A549 (cell line): ENCODE results near the gene SLC27A6. TPM values are rescaled to one million over a fixed set of nuclear protein-coding genes. Genes with fewer than 3 reads are reported as not detected.

Experiments
- ATAC-seq, 2 experiments: fragments of 200-7000 bp in 1 of 2; fragments of >200 bp in 1 of 2; cut with Nextera tagmentation in 1 of 2; cut with Tn5 transposase in 1 of 2; 3 replicates each; pipeline versions ENCODE4 v1.8.0 to v1.9.1; 2018 to 2020; ENCODE audit warnings: mild to moderate bottlenecking in 1 of 2, moderate library complexity in 1 of 2
- CTCF ChIA-PET: fragments of 300-600 bp; sonication (Branson Sonifier 250); formaldehyde crosslinking; extraction: SDS; loops from one replicate; lab custom pipeline; 2021; ENCODE audit warnings: antibody characterized with exemption, inconsistent platforms; lab: Yijun Ruan, JAX
- POLR2A ChIA-PET: fragments of 350-600 bp; formaldehyde crosslinking; extraction: SDS; loops from one replicate; lab custom pipeline; 2021; ENCODE audit warnings: antibody characterized with exemption, inconsistent platforms; lab: Yijun Ruan, JAX
- DNase-seq, 2 experiments: peaks; one replicate each; pipeline versions ENCODE4 v3.0.0 to v3.0.0-alpha.2; 2011 to 2016; ENCODE audit warnings: low read depth in 1 of 2, low spot score in 1 of 2
- FAIRE-seq: peaks from 2 replicates; lab custom pipeline; 2011; peaks lifted over from hg19 to GRCh38; lab: Jason Lieb, UNC
- H3K27ac ChIP-seq, 2 experiments: fragments of >200 bp; sonication (Bioruptor Twin); formaldehyde crosslinking; 3 replicates each; pipeline ENCODE4 v1.5.1; 2016 to 2017
- H3K4me1 ChIP-seq: fragments of >200 bp; sonication (Bioruptor Twin); formaldehyde crosslinking; 3 replicates; pipeline ENCODE4 v1.6.1; 2016
- H3K4me2 ChIP-seq: fragments of >200 bp; sonication (Bioruptor Twin); formaldehyde crosslinking; 3 replicates; pipeline ENCODE4 v1.6.1; 2016
- H3K4me3 ChIP-seq: fragments of >200 bp; sonication (Bioruptor Twin); formaldehyde crosslinking; 3 replicates; pipeline ENCODE4 v1.5.1; 2016
- H3K9me3 ChIP-seq: fragments of >200 bp; sonication (Bioruptor Twin); formaldehyde crosslinking; 3 replicates; pipeline ENCODE4 v1.6.1; 2016
- BHLHE40 ChIP-seq: IDR thresholded peaks from 2 replicates; pipeline ENCODE4 v1.6.1; 2012; ENCODE audit warnings: low read depth, low read length, inconsistent platforms
- CBX2 ChIP-seq: fragments of 200-600 bp; sonication (generic); IDR thresholded peaks from 2 replicates; pipeline ENCODE4 v1.6.1; 2016; ENCODE audit warnings: low read depth, mild to moderate bottlenecking, borderline replicate concordance
- CBX8 ChIP-seq: fragments of 200-600 bp; sonication (generic); IDR thresholded peaks from 2 replicates; pipeline ENCODE4 v1.6.1; 2016
- CEBPB ChIP-seq, 2 experiments: fragments of >200 bp in 1 of 2; sonication (Bioruptor Twin) in 1 of 2; formaldehyde crosslinking in 1 of 2; IDR thresholded peaks; 2 replicates each; pipeline ENCODE4 v1.6.1; 2012 to 2016
- CHD4 ChIP-seq: fragments of 200-600 bp; sonication (generic); IDR thresholded peaks from 2 replicates; pipeline ENCODE4 v1.6.1; 2016; ENCODE audit warnings: antibody characterized with exemption, mild to moderate bottlenecking, borderline replicate concordance
- EHF ChIP-seq: fragments of 250-450 bp; sonication (Bioruptor Pico); IDR thresholded peaks from 2 replicates; pipeline ENCODE4 v1.5.0; 2020; ENCODE audit warnings: mild to moderate bottlenecking
- EP300 ChIP-seq, 2 experiments: fragments of >200 bp; sonication (Bioruptor Twin); formaldehyde crosslinking; IDR thresholded peaks; 2 replicates in 1 of 2; 3 replicates in 1 of 2; pipeline ENCODE4 v1.6.1; 2016 to 2017
- FOXS1 ChIP-seq: fragments of 250-450 bp; sonication (Bioruptor Pico); IDR thresholded peaks from 2 replicates; pipeline ENCODE4 v1.5.0; 2020; ENCODE audit warnings: mild to moderate bottlenecking, moderate library complexity
- HOXB5 ChIP-seq: fragments of 250-450 bp; sonication (Bioruptor Pico); IDR thresholded peaks from 2 replicates; pipeline ENCODE4 v1.5.0; 2020; ENCODE audit warnings: mild to moderate bottlenecking, moderate library complexity
- JUNB ChIP-seq: fragments of >200 bp; sonication (Bioruptor Twin); formaldehyde crosslinking; IDR thresholded peaks from 2 replicates; pipeline ENCODE4 v1.6.1; 2016
- KDM1A ChIP-seq: fragments of 200-600 bp; sonication (generic); IDR thresholded peaks from 2 replicates; pipeline ENCODE4 v1.6.1; 2016; ENCODE audit warnings: low read depth, mild to moderate bottlenecking
- NR3C1 ChIP-seq: fragments of >200 bp; sonication (Bioruptor Twin); formaldehyde crosslinking; IDR thresholded peaks from 3 replicates; pipeline ENCODE4 v1.6.1; 2017
- POLR2A ChIP-seq: IDR thresholded peaks from 2 replicates; pipeline ENCODE4 v1.6.1; 2012; ENCODE audit warnings: mild to moderate bottlenecking, low read length
- POLR2AphosphoS2 ChIP-seq: conservative IDR thresholded peaks from 2 replicates; pipeline ENCODE4 v1.6.1; 2012; ENCODE audit warnings: low read length, improper control_type of control experiment, inconsistent platforms
- ZNF302 ChIP-seq: fragments of 250-450 bp; sonication (Bioruptor Pico); IDR thresholded peaks from 2 replicates; pipeline ENCODE4 v1.9.0; 2021; ENCODE audit warnings: inconsistent platforms, mild to moderate bottlenecking, moderate library complexity
- WGBS: methylation state at CpG from one replicate; pipeline ENCODE4 v1.1.6; 2017; ENCODE audit errors: missing lambda C conversion rate; 5-methylcytosine and 5-hydroxymethylcytosine counted together
- polyA plus RNA-seq, 4 experiments: library from polyadenylated mRNA; depleted of rRNA in 3 of 4; stranded (reverse); fragments of >200 nt; fragmentation: RNase III in 1 of 4; extraction: RNeasy Plus Mini Kit Qiagen cat#74134 plus additional on column Dnase treatment in 1 of 4; gene quantifications; 2 replicates in 3 of 4; 3 replicates in 1 of 4; pipeline ENCODE4 v1.2.3, GENCODE V29; 2011 to 2017
- TF ChIP-seq, protein P1 (sequence below): IDR thresholded peaks from 2 replicates; pipeline ENCODE4 v1.6.1; 2012; ENCODE audit warnings: low read depth, borderline replicate concordance
- TF ChIP-seq, protein P2 (sequence below): fragments of >200 bp; sonication (Bioruptor Twin); formaldehyde crosslinking; IDR thresholded peaks from 3 replicates; pipeline ENCODE4 v1.5.1; 2016
- TF ChIP-seq, protein P3 (sequence below): fragments of 250-450 bp; sonication (Bioruptor Pico); IDR thresholded peaks from 2 replicates; pipeline ENCODE4 v1.5.0; 2020; ENCODE audit warnings: low read depth, mild to moderate bottlenecking, moderate library complexity

The SLC27A6 gene
- polyA plus RNA-seq, 2 of the 4 experiments (the other 2 are of a cell fraction) = 0.05 TPM; not detected in 1

DNA sequence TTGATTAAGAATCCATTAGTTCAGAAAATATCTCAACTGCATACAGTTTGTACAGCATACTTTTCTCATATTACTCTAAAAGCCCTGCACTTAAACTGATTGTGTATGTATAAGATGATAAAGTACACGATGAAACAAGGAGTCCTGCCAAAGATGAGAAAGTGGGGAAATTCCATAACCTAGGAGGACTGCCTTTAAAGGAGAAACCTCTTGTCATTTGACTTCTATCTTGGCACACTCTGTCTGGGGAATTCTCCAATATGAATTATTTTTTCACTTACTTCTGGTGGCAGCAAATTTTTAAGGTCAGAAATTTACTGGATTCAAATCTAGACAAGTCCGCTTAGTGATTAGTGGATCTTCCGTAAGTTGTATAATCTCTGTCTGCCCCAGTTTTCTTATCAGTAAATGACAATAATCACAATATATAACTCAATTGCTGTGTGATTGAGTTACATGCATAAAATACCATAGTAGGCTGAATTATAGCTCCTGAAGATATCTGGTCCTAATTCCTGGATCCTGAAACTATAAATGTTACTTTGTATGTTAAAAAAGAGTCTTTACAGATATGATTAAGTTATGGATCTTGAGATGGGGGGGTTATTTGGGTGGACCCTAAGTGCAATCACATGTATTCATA lies 112.3 kb downstream of the SLC27A6 start:
- 63% methylated on average over 3 of the region's 3 CpGs for WGBS
- TF ChIP-seq CEBPB (IDR thresholded peaks at IDR 0.05) = no peak
- no peak for TF ChIP-seq FOXS1 (CRISPR knock-in tag)
- Histone ChIP-seq H3K4me2 (no peak overlapping the region), H3K27ac (no peak overlapping the region), H3K9me3 (no peaks in the 10 kb centered on the region), H3K4me1 (no peaks in the 10 kb centered on the region), H3K4me3 (no peak overlapping the region)
- no peak for DNase-seq
- POLR2A ChIA-PET = no interaction called here
- no peak for FAIRE-seq
- no peak for ATAC-seq
- CTCF ChIA-PET = no interaction called here

DNA sequence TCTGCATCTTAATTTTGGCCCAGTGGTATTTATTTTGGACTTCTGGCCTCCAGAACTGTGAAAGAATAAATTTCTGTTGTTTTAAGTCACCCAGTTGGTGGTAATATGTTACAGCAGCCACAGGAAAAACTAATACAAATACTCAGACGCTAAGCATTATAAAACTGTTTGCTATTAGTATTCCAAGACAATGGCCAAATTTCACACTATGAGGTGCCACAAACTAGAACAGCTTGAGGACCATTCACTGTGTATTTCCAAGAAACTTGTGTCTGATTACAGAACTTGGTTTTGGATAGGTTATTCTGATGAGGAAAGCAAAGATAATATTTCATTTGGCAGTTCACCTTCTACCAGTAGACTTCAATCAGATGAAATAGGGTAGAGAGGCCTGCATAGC lies 113.0 kb downstream of the SLC27A6 start:
- TF ChIP-seq BHLHE40 = no peak
- TF ChIP-seq, protein P1, sequence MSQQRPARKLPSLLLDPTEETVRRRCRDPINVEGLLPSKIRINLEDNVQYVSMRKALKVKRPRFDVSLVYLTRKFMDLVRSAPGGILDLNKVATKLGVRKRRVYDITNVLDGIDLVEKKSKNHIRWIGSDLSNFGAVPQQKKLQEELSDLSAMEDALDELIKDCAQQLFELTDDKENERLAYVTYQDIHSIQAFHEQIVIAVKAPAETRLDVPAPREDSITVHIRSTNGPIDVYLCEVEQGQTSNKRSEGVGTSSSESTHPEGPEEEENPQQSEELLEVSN = no peak
- no peak for TF ChIP-seq POLR2A
- TF ChIP-seq, protein P2, sequence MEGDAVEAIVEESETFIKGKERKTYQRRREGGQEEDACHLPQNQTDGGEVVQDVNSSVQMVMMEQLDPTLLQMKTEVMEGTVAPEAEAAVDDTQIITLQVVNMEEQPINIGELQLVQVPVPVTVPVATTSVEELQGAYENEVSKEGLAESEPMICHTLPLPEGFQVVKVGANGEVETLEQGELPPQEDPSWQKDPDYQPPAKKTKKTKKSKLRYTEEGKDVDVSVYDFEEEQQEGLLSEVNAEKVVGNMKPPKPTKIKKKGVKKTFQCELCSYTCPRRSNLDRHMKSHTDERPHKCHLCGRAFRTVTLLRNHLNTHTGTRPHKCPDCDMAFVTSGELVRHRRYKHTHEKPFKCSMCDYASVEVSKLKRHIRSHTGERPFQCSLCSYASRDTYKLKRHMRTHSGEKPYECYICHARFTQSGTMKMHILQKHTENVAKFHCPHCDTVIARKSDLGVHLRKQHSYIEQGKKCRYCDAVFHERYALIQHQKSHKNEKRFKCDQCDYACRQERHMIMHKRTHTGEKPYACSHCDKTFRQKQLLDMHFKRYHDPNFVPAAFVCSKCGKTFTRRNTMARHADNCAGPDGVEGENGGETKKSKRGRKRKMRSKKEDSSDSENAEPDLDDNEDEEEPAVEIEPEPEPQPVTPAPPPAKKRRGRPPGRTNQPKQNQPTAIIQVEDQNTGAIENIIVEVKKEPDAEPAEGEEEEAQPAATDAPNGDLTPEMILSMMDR = no peak
- no peak for TF ChIP-seq KDM1A
- TF ChIP-seq, protein P3, sequence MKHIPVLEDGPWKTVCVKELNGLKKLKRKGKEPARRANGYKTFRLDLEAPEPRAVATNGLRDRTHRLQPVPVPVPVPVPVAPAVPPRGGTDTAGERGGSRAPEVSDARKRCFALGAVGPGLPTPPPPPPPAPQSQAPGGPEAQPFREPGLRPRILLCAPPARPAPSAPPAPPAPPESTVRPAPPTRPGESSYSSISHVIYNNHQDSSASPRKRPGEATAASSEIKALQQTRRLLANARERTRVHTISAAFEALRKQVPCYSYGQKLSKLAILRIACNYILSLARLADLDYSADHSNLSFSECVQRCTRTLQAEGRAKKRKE (CRISPR knock-in tag) = no peak
- Histone ChIP-seq H3K4me2 (no peak overlapping the region), H3K9me3 (no peaks in the 10 kb centered on the region), H3K4me1 (no peaks in the 10 kb centered on the region), H3K27ac (no peak overlapping the region), H3K4me3 (no peak overlapping the region)
- ATAC-seq (no peak), DNase-seq (no peak), FAIRE-seq (no peak)
- ChIA-PET CTCF (no interaction called here), POLR2A (no interaction called here)
- 16% methylated on average over 1 of the region's 1 CpG for WGBS

DNA sequence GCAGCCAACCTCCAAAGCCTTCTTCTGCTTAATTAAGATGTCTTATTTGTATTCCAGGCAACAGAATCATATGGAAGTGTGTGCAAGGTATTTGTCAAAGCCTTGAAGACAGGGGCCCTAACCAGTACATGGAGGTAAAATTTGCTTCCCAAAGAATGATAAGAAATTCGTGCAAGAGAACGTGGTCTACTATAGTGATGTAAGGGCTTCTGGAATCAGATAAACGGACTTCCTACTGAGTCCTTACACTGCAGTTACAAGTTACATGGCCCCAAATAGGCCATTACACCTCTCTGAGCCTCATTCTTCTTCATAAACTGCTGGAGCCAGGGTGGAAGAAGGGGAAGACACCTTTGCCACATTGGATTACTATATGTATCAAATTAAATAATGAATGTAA lies 113.4 kb downstream of the SLC27A6 start:
- ATAC-seq (no peak), FAIRE-seq (no peak), DNase-seq (no peak)
- Histone ChIP-seq H3K27ac (no peak overlapping the region), H3K9me3 (no peaks in the 10 kb centered on the region), H3K4me3 (no peak overlapping the region), H3K4me1 (no peaks in the 10 kb centered on the region), H3K4me2 (no peak overlapping the region)
- 15% methylated on average over 3 of the region's 3 CpGs for WGBS
- CTCF ChIA-PET = no interaction called here
- TF ChIP-seq HOXB5 (CRISPR knock-in tag) (no peak), POLR2AphosphoS2 (no peak)
- POLR2A ChIA-PET = no interaction called here

DNA sequence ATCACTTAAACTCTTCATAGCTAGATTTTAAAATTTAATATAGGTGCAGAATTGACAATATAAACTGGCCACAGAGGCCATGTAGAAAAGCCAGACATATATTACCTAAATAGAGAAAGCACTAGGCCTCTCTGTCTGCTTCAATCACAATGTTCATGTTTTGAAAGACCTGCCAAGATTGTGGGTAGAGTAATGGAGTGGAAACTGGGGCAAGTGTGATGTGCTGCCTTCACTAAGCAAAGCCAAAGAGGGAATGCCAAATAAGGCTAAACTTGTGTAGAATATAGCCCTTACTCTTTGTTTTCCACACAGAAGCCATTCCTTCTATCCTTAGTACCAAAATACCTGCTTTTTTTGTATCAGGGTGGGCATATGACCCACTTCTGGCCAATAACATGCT lies 114.2 kb downstream of the SLC27A6 start:
- no peak for DNase-seq
- no peak for FAIRE-seq
- no peak overlapping the region for H3K4me3 ChIP-seq
- no peaks in the 10 kb centered on the region for H3K9me3 ChIP-seq
- TF ChIP-seq POLR2A = no peak
- CTCF ChIA-PET = no interaction called here
- ATAC-seq = no peak
- H3K27ac ChIP-seq = no peak overlapping the region
- POLR2A ChIA-PET = no interaction called here
- no peak overlapping the region for H3K4me2 ChIP-seq
- H3K4me1 ChIP-seq = no peaks in the 10 kb centered on the region

DNA sequence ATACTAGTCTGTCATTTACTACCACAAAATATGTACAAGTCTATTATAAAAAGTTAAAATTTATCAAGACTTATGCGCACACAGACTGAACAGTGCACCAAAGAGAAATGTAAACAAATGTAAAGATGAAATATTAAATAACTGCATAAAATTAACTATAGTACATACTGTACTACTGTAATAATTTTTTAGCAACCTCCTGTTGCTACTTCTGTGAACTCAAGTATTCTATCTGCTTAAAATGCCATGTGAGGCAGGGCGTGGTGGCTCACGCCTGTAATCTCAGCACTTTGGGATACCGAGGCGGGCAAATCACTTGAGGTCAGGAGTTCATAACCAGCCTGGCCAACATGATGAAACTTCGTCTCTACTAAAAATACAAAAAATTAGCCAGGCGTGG lies 115.5 kb downstream of the SLC27A6 start:
- TF ChIP-seq CHD4 = no peak
- TF ChIP-seq ZNF302 (CRISPR knock-in tag) = no peak
- TF ChIP-seq EHF = no peak
- no peak for TF ChIP-seq NR3C1
- no peak for TF ChIP-seq CBX8
- no peak for TF ChIP-seq CBX2
- TF ChIP-seq, protein P1 = no peak
- TF ChIP-seq POLR2A = no peak
- no peak for TF ChIP-seq JUNB
- no peak for TF ChIP-seq EP300 (IDR thresholded peaks at IDR 0.05)
- no peak overlapping the region for H3K27ac ChIP-seq
- ATAC-seq (no peak), DNase-seq (no peak), FAIRE-seq (no peak)
- no peaks in the 10 kb centered on the region for H3K9me3 ChIP-seq
- H3K4me3 ChIP-seq = no peak overlapping the region
- CTCF ChIA-PET = no interaction called here
- no peaks in the 10 kb centered on the region for H3K4me1 ChIP-seq
- POLR2A ChIA-PET = no interaction called here
- 70% methylated on average over 7 of the region's 7 CpGs for WGBS
- H3K4me2 ChIP-seq = no peak overlapping the region
